Peyer's patch (tissue), 4 donors: ENCODE data around the gene ALKBH5. TPM values are rescaled to one million over a fixed set of nuclear protein-coding genes. Genes with fewer than 3 reads are reported as not detected.
A peak's percentile ranks its signal among the peaks of the same experiment; 100 is the strongest.

ENCODE experiments used
- DNase-seq, 3 donors: peaks; one replicate each; pipeline ENCODE4 v3.0.0-alpha.2; 2017 to 2019
- H3K27ac ChIP-seq, 4 donors: fragments of 200-600 bp; sonication (generic); one replicate each; pipeline ENCODE4 v1.5.1; 2016 to 2019
- H3K27me3 ChIP-seq, 2 donors: fragments of 200-600 bp; sonication (generic); one replicate each; pipeline ENCODE4 v1.5.1; 2019
- H3K36me3 ChIP-seq, 3 donors: fragments of 200-600 bp; sonication (generic); one replicate each; pipeline ENCODE4 v1.5.1; 2016 to 2019
- H3K4me1 ChIP-seq, 4 donors: fragments of 200-600 bp; sonication (generic); one replicate each; pipeline ENCODE4 v1.5.1; 2016 to 2019
- H3K4me3 ChIP-seq, 4 donors: fragments of 200-600 bp; sonication (generic); 1 replicate in 3 of 4; 2 replicates in 1 of 4; pipeline ENCODE4 v1.5.1; 2016 to 2019; ENCODE audit warnings: mild to moderate bottlenecking in 1 of 4
- H3K9me3 ChIP-seq, 4 donors: fragments of 200-600 bp; sonication (generic); one replicate each; pipeline ENCODE4 v1.5.1; 2016 to 2019; ENCODE audit warnings: mild to moderate bottlenecking in 1 of 4
- CTCF ChIP-seq, 6 experiments: fragments of 450-650 bp in 4 of 6; fragments of 200-600 bp in 2 of 6; sonication (generic) in 1 of 6; IDR thresholded peaks; one replicate each; pipeline ENCODE4 v1.5.1; 2017 to 2019; ENCODE audit warnings: antibody characterized with exemption in 6 of 6, mild to moderate bottlenecking in 3 of 6, moderate library complexity in 1 of 6
- POLR2A ChIP-seq, 2 donors: fragments of 450-650 bp; IDR thresholded peaks; one replicate each; pipeline ENCODE4 v1.5.1; 2017; ENCODE audit warnings: antibody characterized with exemption in 2 of 2, mild to moderate bottlenecking in 2 of 2, moderate library complexity in 2 of 2
- total RNA-seq, 4 donors: library from RNA; depleted of rRNA; stranded (reverse); fragments of >200 nt; gene quantifications; one replicate each; pipeline ENCODE4 v1.1.0, GENCODE V29; 2016

Gene ALKBH5
- total RNA-seq, 4 donors from 2014 or later, result 65.6 to 78.5 (median 72.9) TPM

- Histone ChIP-seq H3K4me3 (peak overlapping the region; percentile 5 to 92 (median 89)), H3K36me3 (peaks cover 0 to 6% (median 0%) of the 10 kb centered on the region in 3 donors), H3K27ac (peak overlapping the region in 2 of 4 donors; percentile 13 to 27), H3K4me1 (peaks cover 0 to 74% (median 23%) of the 10 kb centered on the region in 4 donors), H3K9me3 (no peaks in the 10 kb centered on the region), H3K27me3 (no peaks in the 10 kb centered on the region)
- TF ChIP-seq CTCF (IDR thresholded peaks at IDR 0.05), result no peak
- TF ChIP-seq POLR2A (IDR thresholded peaks at IDR 0.05), result no peak
- DNase-seq, result no peak
Measured at GRCh38 chr17:18185832-18186626, 2.4 kb downstream of the ALKBH5 start.

GRCh38 chr17:18186627-18186982 is 3.0 kb downstream of the ALKBH5 start:
- no peak for TF ChIP-seq CTCF (IDR thresholded peaks at IDR 0.05)
- TF ChIP-seq POLR2A (IDR thresholded peaks at IDR 0.05), result no peak
- H3K4me1 ChIP-seq, result peaks cover 0 to 80% (median 26%) of the 10 kb centered on the region in 4 donors
- no peaks in the 10 kb centered on the region for H3K9me3 ChIP-seq
- peak overlapping the region; percentile 5 to 92 (median 89) for H3K4me3 ChIP-seq
- H3K27ac ChIP-seq, result no peak overlapping the region
- peaks cover 0 to 8% (median 0%) of the 10 kb centered on the region in 3 donors for H3K36me3 ChIP-seq
- DNase-seq, result no peak
- H3K27me3 ChIP-seq, result no peaks in the 10 kb centered on the region

- peak overlapping the region; percentile 5 to 92 (median 89) for H3K4me3 ChIP-seq
- H3K27me3 ChIP-seq, result no peaks in the 10 kb centered on the region
- H3K4me1 ChIP-seq, result peaks cover 0 to 80% (median 27%) of the 10 kb centered on the region in 4 donors
- no peak for TF ChIP-seq CTCF (IDR thresholded peaks at IDR 0.05)
- TF ChIP-seq POLR2A (IDR thresholded peaks at IDR 0.05), result no peak
- no peaks in the 10 kb centered on the region for H3K9me3 ChIP-seq
- H3K27ac ChIP-seq, result no peak overlapping the region
- H3K36me3 ChIP-seq, result peaks cover 0 to 9% (median 0%) of the 10 kb centered on the region in 3 donors
- DNase-seq, result no peak
Measured at GRCh38 chr17:18187226-18187625, 3.6 kb downstream of the ALKBH5 start.

GRCh38 chr17:18187821-18188761 is 4.5 kb downstream of the ALKBH5 start:
- no peak for DNase-seq
- H3K9me3 ChIP-seq, result no peaks in the 10 kb centered on the region
- no peaks in the 10 kb centered on the region for H3K27me3 ChIP-seq
- peak overlapping the region; percentile 5 to 92 (median 89) for H3K4me3 ChIP-seq
- H3K4me1 ChIP-seq, result peaks cover 0 to 75% (median 26%) of the 10 kb centered on the region in 4 donors
- no peak overlapping the region for H3K27ac ChIP-seq
- peaks cover 0 to 13% (median 0%) of the 10 kb centered on the region in 3 donors for H3K36me3 ChIP-seq
- no peak for TF ChIP-seq CTCF (IDR thresholded peaks at IDR 0.05)
- TF ChIP-seq POLR2A (IDR thresholded peaks at IDR 0.05), result no peak

- H3K9me3 ChIP-seq, result no peaks in the 10 kb centered on the region
- peak overlapping the region in 1 of 4 donors; percentile 14 for H3K27ac ChIP-seq
- H3K4me1 ChIP-seq, result peaks cover 0 to 66% (median 24%) of the 10 kb centered on the region in 4 donors
- TF ChIP-seq CTCF (IDR thresholded peaks at IDR 0.05) (no peak), POLR2A (IDR thresholded peaks at IDR 0.05) (no peak)
- DNase-seq, result no peak
- no peak overlapping the region for H3K4me3 ChIP-seq
- peaks cover 0 to 32% (median 0%) of the 10 kb centered on the region in 3 donors for H3K36me3 ChIP-seq
- no peaks in the 10 kb centered on the region for H3K27me3 ChIP-seq
Measured at GRCh38 chr17:18190628-18191235, 7.1 kb downstream of the ALKBH5 start.
